ENCODE results near the gene OMP. TPM values are rescaled to one million over a fixed set of nuclear protein-coding genes. Genes with fewer than 3 reads are reported as not detected.

Gene OMP
- total and polyA plus RNA-seq, 3 donors from 2014 or later: 1.7 to 6.7 TPM; not detected in 1

- 62% methylated on average over 52 of the region's 55 CpGs; no CpG with 5 or more reads in 1 of the 2 donors for WGBS, 2 donors
- no peaks in the 10 kb centered on the region for H3K27me3 ChIP-seq
- H3K9me3 ChIP-seq: no peaks in the 10 kb centered on the region
- TF ChIP-seq POLR2A (IDR thresholded peaks at IDR 0.05): no peak
- TF ChIP-seq, protein P1, sequence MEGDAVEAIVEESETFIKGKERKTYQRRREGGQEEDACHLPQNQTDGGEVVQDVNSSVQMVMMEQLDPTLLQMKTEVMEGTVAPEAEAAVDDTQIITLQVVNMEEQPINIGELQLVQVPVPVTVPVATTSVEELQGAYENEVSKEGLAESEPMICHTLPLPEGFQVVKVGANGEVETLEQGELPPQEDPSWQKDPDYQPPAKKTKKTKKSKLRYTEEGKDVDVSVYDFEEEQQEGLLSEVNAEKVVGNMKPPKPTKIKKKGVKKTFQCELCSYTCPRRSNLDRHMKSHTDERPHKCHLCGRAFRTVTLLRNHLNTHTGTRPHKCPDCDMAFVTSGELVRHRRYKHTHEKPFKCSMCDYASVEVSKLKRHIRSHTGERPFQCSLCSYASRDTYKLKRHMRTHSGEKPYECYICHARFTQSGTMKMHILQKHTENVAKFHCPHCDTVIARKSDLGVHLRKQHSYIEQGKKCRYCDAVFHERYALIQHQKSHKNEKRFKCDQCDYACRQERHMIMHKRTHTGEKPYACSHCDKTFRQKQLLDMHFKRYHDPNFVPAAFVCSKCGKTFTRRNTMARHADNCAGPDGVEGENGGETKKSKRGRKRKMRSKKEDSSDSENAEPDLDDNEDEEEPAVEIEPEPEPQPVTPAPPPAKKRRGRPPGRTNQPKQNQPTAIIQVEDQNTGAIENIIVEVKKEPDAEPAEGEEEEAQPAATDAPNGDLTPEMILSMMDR (IDR thresholded peaks at IDR 0.05): no peak
- H3K27ac ChIP-seq: no peak overlapping the region
- H3K4me3 ChIP-seq: peak overlapping the region; percentile 16 to 27
- intact Hi-C loops (cut with DNase I; ENCODE audit: low total_unique reads): no loop called here
- no peak for DNase-seq
- no peaks in the 10 kb centered on the region for H3K36me3 ChIP-seq (ENCODE audit: low read depth, missing control alignments)
- H3K4me1 ChIP-seq: peaks cover 53% of the 10 kb centered on the region
These were observed 35.5 kb downstream of the OMP start for GRCh38 chr11:77138106-77138649.

- H3K27ac ChIP-seq: peak overlapping the region in 1 of 2 donors; percentile 56
- DNase-seq: no peak
- no peaks in the 10 kb centered on the region for H3K36me3 ChIP-seq (ENCODE audit: low read depth, missing control alignments)
- H3K27me3 ChIP-seq: no peaks in the 10 kb centered on the region
- TF ChIP-seq POLR2A (IDR thresholded peaks at IDR 0.05): no peak
- TF ChIP-seq, protein P1 (IDR thresholded peaks at IDR 0.05): no peak
- H3K9me3 ChIP-seq: no peaks in the 10 kb centered on the region
- intact Hi-C loops (cut with DNase I; ENCODE audit: low total_unique reads): no loop called here
- WGBS, 2 donors: 90 to 97% methylated on average over 6 to 8 of the region's 8 CpGs
- no peak overlapping the region for H3K4me3 ChIP-seq
- peaks cover 46% of the 10 kb centered on the region for H3K4me1 ChIP-seq
These were observed 36.6 kb downstream of the OMP start for GRCh38 chr11:77139201-77139600.

DNA sequence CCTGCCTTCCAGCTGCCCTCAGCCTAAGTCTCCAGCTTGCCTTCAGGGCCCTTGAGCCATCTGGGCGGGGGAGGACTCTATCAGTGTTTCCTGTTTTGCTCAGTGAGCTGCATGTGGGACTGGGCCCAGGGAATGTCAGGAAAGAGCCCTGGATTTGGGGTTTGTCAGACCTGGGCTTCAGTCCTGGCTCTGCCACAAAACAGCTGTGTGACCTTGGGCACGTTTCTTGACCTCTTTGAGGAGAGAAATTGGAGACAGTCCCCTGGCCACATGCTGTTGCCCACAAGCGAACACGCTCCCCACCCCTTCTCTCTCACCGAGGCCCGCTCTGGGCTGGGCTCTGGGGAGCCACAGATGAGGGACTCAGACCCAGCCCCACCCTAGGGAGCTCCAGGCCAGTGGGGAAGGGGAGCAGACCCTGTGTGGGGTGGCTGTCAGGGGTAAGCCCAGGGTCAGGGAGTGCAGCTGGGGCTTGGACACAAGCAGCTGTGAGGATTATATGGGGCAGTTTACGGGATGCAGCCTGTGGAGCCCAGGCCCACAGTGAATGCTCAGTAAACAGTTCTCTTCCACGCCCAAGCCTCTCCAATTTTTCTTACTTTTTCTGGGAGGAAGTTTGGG lies 37.7 kb downstream of the OMP start:
- H3K4me3 ChIP-seq: no peak overlapping the region
- H3K36me3 ChIP-seq (ENCODE audit: low read depth, missing control alignments): no peaks in the 10 kb centered on the region
- peak overlapping the region; percentile 56 to 65 for H3K27ac ChIP-seq
- peak; percentile 86 for DNase-seq
- intact Hi-C loops (cut with DNase I; ENCODE audit: low total_unique reads): no loop called here
- 50 to 69% methylated on average over 8 of the region's 8 CpGs for WGBS, 2 donors
- no peaks in the 10 kb centered on the region for H3K9me3 ChIP-seq
- H3K27me3 ChIP-seq: no peaks in the 10 kb centered on the region
- no peak for TF ChIP-seq POLR2A (IDR thresholded peaks at IDR 0.05)
- TF ChIP-seq, protein P1 (IDR thresholded peaks at IDR 0.05): no peak
- peaks cover 51% of the 10 kb centered on the region for H3K4me1 ChIP-seq

DNA sequence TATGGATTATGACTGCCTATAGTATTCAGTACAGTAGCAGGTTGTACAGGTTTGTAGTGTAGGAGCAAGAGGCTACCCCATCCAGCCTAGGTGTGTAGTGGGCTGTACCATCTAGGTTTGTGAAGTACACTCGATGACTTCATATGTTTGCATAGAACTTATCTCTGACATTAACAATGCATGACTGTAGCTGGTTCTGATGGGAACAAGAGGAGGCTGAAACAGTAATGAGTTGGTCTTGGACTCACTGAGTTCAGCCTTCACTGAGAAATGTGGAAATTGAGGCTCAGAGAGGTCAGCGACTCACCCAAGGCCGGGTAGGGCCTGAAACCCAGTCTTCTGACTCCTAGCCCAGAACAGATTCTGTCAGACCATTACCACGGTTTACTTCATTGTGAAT lies 38.4 kb downstream of the OMP start:
- H3K4me1 ChIP-seq: peaks cover 51% of the 10 kb centered on the region
- intact Hi-C loops (cut with DNase I; ENCODE audit: low total_unique reads): no loop called here

More for the DNA sequence above, 38.4 kb downstream of the OMP start:
- Histone ChIP-seq H3K9me3 (no peaks in the 10 kb centered on the region), H3K27me3 (no peaks in the 10 kb centered on the region), H3K36me3 (ENCODE audit: low read depth, missing control alignments) (no peaks in the 10 kb centered on the region), H3K27ac (peak overlapping the region; percentile 56 to 65), H3K4me3 (no peak overlapping the region)
- DNase-seq: no peak
- TF ChIP-seq POLR2A (IDR thresholded peaks at IDR 0.05): no peak
- TF ChIP-seq, protein P1 (IDR thresholded peaks at IDR 0.05): no peak
- WGBS, 2 donors: 56 to 68% methylated on average over 4 of the region's 4 CpGs
